GM18951 (cell line): ENCODE measurements around the gene CTRB2.

Experiments used
- POLR2A ChIP-seq: IDR thresholded peaks from 4 replicates; pipeline ENCODE4 v1.6.1; 2011; ENCODE audit warnings: mild to moderate bottlenecking; ENCODE audit not compliant: insufficient read length, insufficient read depth; ENCODE audit errors: extremely low read depth
- in situ Hi-C: fragments of 300-500 bp; cut with MboI; formaldehyde crosslinking; loops from one replicate; pipeline ENCODE4 v1.12.0; 2022; ENCODE audit warnings: low sequenced_read_pairs, mixed read lengths, inconsistent platforms; ENCODE audit not compliant: unreplicated experiment

Gene CTRB2

GRCh38 chr16:75175074-75175473 lies 31.9 kb downstream of the CTRB2 start:
- TF ChIP-seq POLR2A: no peak
- in situ Hi-C loops: loop anchor here (25.0 kb wide), 1 partner anchor 587 kb away; no protein-coding TSS in a partner anchor

DNA sequence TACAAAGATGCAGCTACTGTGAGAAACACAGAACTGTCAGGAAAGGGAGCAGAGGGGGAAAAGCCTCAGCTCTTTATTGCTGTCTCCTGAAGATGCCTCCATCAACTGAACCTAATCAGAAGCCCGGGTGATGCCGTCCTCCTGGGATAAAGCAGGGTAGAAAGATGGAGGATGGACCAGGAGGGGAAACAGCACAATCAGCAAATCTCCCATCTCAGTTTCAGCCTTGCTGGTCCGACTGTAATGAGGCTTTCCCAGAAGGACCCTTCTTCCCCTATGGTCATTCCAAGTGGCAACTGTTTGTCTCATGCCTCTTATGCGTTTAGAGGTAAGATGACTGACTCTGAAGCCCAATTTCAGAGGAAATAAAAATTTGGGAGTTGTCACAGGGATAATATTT lies 34.4 kb downstream of the CTRB2 start:
- TF ChIP-seq POLR2A: no peak
- in situ Hi-C loops: no loop called here

GRCh38 chr16:75169899-75170405 lies 37.0 kb downstream of the CTRB2 start:
- no peak for TF ChIP-seq POLR2A
- in situ Hi-C loops: no loop called here

DNA sequence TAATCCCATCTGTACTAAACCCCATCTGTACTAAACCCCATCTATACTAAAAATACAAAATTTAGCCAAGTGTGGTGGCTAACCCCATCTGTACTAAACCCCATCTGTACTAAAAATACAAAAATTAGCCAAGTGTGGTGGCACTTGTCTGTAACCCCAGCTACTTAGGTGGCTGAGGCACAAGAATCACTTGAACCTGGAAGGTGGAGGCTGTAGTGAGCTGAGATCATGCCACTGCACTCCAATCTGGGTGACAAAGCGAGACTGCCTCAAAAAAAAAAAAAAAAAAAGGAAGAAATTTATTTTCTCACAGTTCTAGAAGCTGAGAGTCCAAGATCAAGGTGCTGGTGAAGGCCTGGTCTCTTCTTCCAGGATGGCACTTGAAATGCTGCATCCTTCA lies 46.6 kb downstream of the CTRB2 start:
- no peak for TF ChIP-seq POLR2A
- in situ Hi-C loops: no loop called here
